ENCODE data around the gene CNTNAP5. TPM values are rescaled to one million over a fixed set of nuclear protein-coding genes. Genes with fewer than 3 reads are reported as not detected.

The CNTNAP5 gene
- total and polyA plus RNA-seq, 9 of the 15 experiments (the other 6 are each of a cell fraction or from before 2014, with no cell fraction given): not detected

- 0% methylated on average over 1 of the region's 1 CpG for WGBS (ENCODE audit: insufficient coverage, low coverage, missing lambda C conversion rate)
- DNase-seq (ENCODE audit: extremely low read depth in 1 of 4, low spot score in 3 of 4) (no peak), FAIRE-seq (no peak), ATAC-seq (no peak)
- in situ Hi-C loops (cut with MboI) (no loop called here), intact Hi-C loops (cut with micrococcal nuclease) (no loop called here)
- H3K4me3 ChIP-seq: no peak overlapping the region
- no TSS peak for BruUV-seq (replicated peaks)
- H3K9me3 ChIP-seq (replicated peaks; ENCODE audit: control insufficient read depth, insufficient read depth, low read depth, low read length): no peaks in the 10 kb centered on the region
- no peaks in the 10 kb centered on the region for H3K36me3 ChIP-seq (ENCODE audit: control insufficient read depth, insufficient read depth, low read length)
- H3K4me1 ChIP-seq (replicated peaks in 1 of 2; ENCODE audit: control insufficient read depth in 2 of 2, insufficient read depth in 2 of 2, low read length in 2 of 2): no peaks in the 10 kb centered on the region
- H3K9ac ChIP-seq (ENCODE audit: insufficient read depth in 1 of 2, low read depth in 2 of 2, low read length in 2 of 2): no peak overlapping the region
- no peak for TF ChIP-seq TSHZ1 (CRISPR knock-in tag; IDR thresholded peaks at IDR 0.05)
- TF ChIP-seq MXI1 (IDR thresholded peaks at IDR 0.05; ENCODE audit: low read depth, low read length): no peak
- no peak for TF ChIP-seq ZMIZ1 (IDR thresholded peaks at IDR 0.05; ENCODE audit: low read depth in 2 of 2, low read length in 2 of 2)
- TF ChIP-seq EGR1 (conservative IDR thresholded peaks at IDR 0.05): no peak
- ChIA-PET CTCF (ENCODE audit: low intra/inter-chr PET ratio) (no interaction called here), POLR2A (no interaction called here)
- H3K27ac ChIP-seq (ENCODE audit: extremely low read depth, low read depth, low read length): no peak overlapping the region
- no peaks in the 10 kb centered on the region for H3K79me2 ChIP-seq (ENCODE audit: control insufficient read depth, insufficient read depth, low read length)
- no peak overlapping the region for H3K4me2 ChIP-seq (ENCODE audit: insufficient read depth, low read length)
- no peaks in the 10 kb centered on the region for H3K9me1 ChIP-seq (ENCODE audit: control insufficient read depth, insufficient read depth, low read length)
- no peak overlapping the region for H2AFZ ChIP-seq (ENCODE audit: low read depth, low read length)
- H3K27me3 ChIP-seq (ENCODE audit: control insufficient read depth in 2 of 2, insufficient read depth in 2 of 2, low read length in 2 of 2): no peaks in the 10 kb centered on the region
- H4K20me1 ChIP-seq (replicated peaks; ENCODE audit: control insufficient read depth, insufficient read depth, low read length): no peaks in the 10 kb centered on the region
Observed at GRCh38 chr2:124257120-124257519, 232.0 kb downstream of the CNTNAP5 start.

Data from K562 (cell line).